K562 (cell line): Measurements from ENCODE around the gene AAGAB. TPM values are rescaled to one million over a fixed set of nuclear protein-coding genes. Genes with fewer than 3 reads are reported as not detected.

Experiments
- ATAC-seq: fragments of 200-7000 bp; cut with Tn5 transposase; 3 replicates; pipeline ENCODE4 v1.9.1; 2020; ENCODE audit warnings: moderate library complexity
- BruUV-seq: library from RNA; stranded (reverse); fragments of 400-500 nt; replicated peaks from 2 replicates; lab custom pipeline; 2021; lab: Mats Ljungman, UMichigan
- CTCF ChIA-PET: fragments of 300-600 bp; formaldehyde crosslinking; extraction: SDS; loops from one replicate; lab custom pipeline; 2021; ENCODE audit warnings: low intra/inter-chr PET ratio; lab: Yijun Ruan, JAX
- POLR2A ChIA-PET: fragments of 300-600, 350-650 bp; sonication (Branson Sonifier 250); formaldehyde crosslinking; extraction: SDS; loops from one replicate; lab custom pipeline; 2021; ENCODE audit warnings: antibody characterized with exemption, inconsistent platforms; lab: Yijun Ruan, JAX
- DNase-seq, 4 experiments: peaks; one replicate each; pipeline versions ENCODE4 v3.0.0 to v3.0.0-alpha.2; 2011 to 2018; ENCODE audit warnings: low spot score in 3 of 4, mixed read lengths in 3 of 4; ENCODE audit errors: extremely low read depth in 1 of 4
- FAIRE-seq: peaks from 2 replicates; lab custom pipeline; 2011; peaks lifted over from hg19 to GRCh38; lab: Jason Lieb, UNC
- H2AFZ ChIP-seq: 2 replicates; pipeline ENCODE4 v1.6.0; 2011; ENCODE audit warnings: low read depth, low read length, control low read depth, inconsistent platforms
- H3K27ac ChIP-seq: fragments of 200-600 bp; 3 replicates; pipeline ENCODE4 v1.8.0; 2011; ENCODE audit warnings: low read depth, mild to moderate bottlenecking, control low read depth, inconsistent platforms, low read length, moderate library complexity, mixed read lengths; ENCODE audit errors: extremely low read depth
- H3K27me3 ChIP-seq, 2 experiments: fragments of 300-600 bp in 1 of 2; 2 replicates in 1 of 2; 3 replicates in 1 of 2; pipeline versions ENCODE4 v1.6.0 to v1.8.0; 2011; ENCODE audit warnings: inconsistent platforms in 2 of 2, low read length in 2 of 2, mild to moderate bottlenecking in 1 of 2, mixed read lengths in 1 of 2, moderate library complexity in 1 of 2; ENCODE audit not compliant: control insufficient read depth in 2 of 2, insufficient read depth in 2 of 2
- H3K36me3 ChIP-seq: fragments of 300-600 bp; 3 replicates; pipeline ENCODE4 v1.8.0; 2011; ENCODE audit warnings: mild to moderate bottlenecking, low read length, inconsistent platforms; ENCODE audit not compliant: control insufficient read depth, insufficient read depth
- H3K4me1 ChIP-seq, 2 experiments: fragments of 200-600 bp in 1 of 2; replicated peaks in 1 of 2; 2 replicates in 1 of 2; 3 replicates in 1 of 2; pipeline versions ENCODE4 v1.5.1 to v1.8.0; 2011; ENCODE audit warnings: inconsistent platforms in 2 of 2, low read length in 2 of 2, mild to moderate bottlenecking in 1 of 2, mixed read lengths in 1 of 2, moderate library complexity in 1 of 2; ENCODE audit not compliant: control insufficient read depth in 2 of 2, insufficient read depth in 2 of 2
- H3K4me2 ChIP-seq: 2 replicates; pipeline ENCODE4 v1.6.1; 2011; ENCODE audit warnings: low read length, control low read depth, inconsistent platforms, mixed read lengths; ENCODE audit not compliant: insufficient read depth
- H3K4me3 ChIP-seq: fragments of 200-600 bp; sonication (generic), shearing (Covaris generic); 2 replicates; pipeline ENCODE4 v1.5.1; 2016; ENCODE audit warnings: control low read depth, inconsistent platforms
- H3K79me2 ChIP-seq: fragments of 200-600 bp; 3 replicates; pipeline ENCODE4 v1.8.0; 2011; ENCODE audit warnings: low read length, inconsistent platforms; ENCODE audit not compliant: control insufficient read depth, insufficient read depth
- H3K9ac ChIP-seq, 2 experiments: 2 replicates each; pipeline versions ENCODE4 v1.6.0 to v1.6.1; 2011; ENCODE audit warnings: low read depth in 2 of 2, low read length in 2 of 2, control low read depth in 1 of 2, inconsistent platforms in 1 of 2, mild to moderate bottlenecking in 1 of 2, mixed read lengths in 1 of 2; ENCODE audit not compliant: insufficient read depth in 1 of 2
- H3K9me1 ChIP-seq: one replicate; pipeline ENCODE4 v1.6.0; 2011; ENCODE audit warnings: inconsistent platforms, mild to moderate bottlenecking, low read length, moderate library complexity; ENCODE audit not compliant: control insufficient read depth, insufficient read depth
- H3K9me3 ChIP-seq: replicated peaks from 2 replicates; pipeline ENCODE4 v1.5.1; 2011; ENCODE audit warnings: low read depth, low read length, inconsistent platforms; ENCODE audit not compliant: control insufficient read depth, insufficient read depth
- H4K20me1 ChIP-seq: replicated peaks from 2 replicates; pipeline ENCODE4 v1.6.1; 2011; ENCODE audit warnings: low read length, inconsistent platforms, mixed read lengths; ENCODE audit not compliant: control insufficient read depth, insufficient read depth
- FOXP1 ChIP-seq: sonication (generic); formaldehyde crosslinking; IDR thresholded peaks from 2 replicates; pipeline ENCODE4 v1.8.0; 2022; ENCODE audit warnings: mild to moderate bottlenecking, missing genetic modification reagents
- ZKSCAN1 ChIP-seq: fragments of 150-350 bp; IDR thresholded peaks from 2 replicates; pipeline ENCODE4 v1.6.1; 2016; ENCODE audit warnings: low read depth, low read length
- WGBS: fragments of 100-300 bp; shearing (Covaris generic); methylation state at CpG from one replicate; pipeline ENCODE4 v1.1.6; 2016; ENCODE audit warnings: low coverage, mixed read lengths; ENCODE audit not compliant: insufficient coverage; ENCODE audit errors: missing lambda C conversion rate; 5-methylcytosine and 5-hydroxymethylcytosine counted together
- in situ Hi-C: fragments of 300-500 bp; cut with MboI; formaldehyde crosslinking; loops from 4 replicates; pipeline ENCODE4 v1.15.0; 2018; ENCODE audit warnings: inconsistent platforms, mixed read lengths
- intact Hi-C: fragments of 100-400 bp; cut with micrococcal nuclease; formaldehyde crosslinking; loops from 2 replicates; pipeline ENCODE4 v1.14.2; 2022
- polyA plus RNA-seq, 8 experiments: library from polyadenylated mRNA; depleted of rRNA in 4 of 8; stranded (reverse) in 5 of 8; unstranded in 3 of 8; fragments of >200 nt; fragmentation: Nextera tagmentation in 2 of 8; fragmentation: Illumina TruSeq in 1 of 8; extraction: Ambion mirVana in 2 of 8; extraction: Trizol in 1 of 8; gene quantifications; 2 replicates each; pipeline versions ENCODE4 v1.2.1 to v1.2.3, GENCODE V29; 2011 to 2014; ENCODE audit warnings: inconsistent platforms in 1 of 8, missing spikeins in 1 of 8
- total RNA-seq, 7 experiments: library from RNA; depleted of rRNA in 6 of 7; stranded (reverse); fragments of >200 nt in 6 of 7; fragmentation: Illumina TruSeq in 2 of 7; extraction: Trizol in 2 of 7; gene quantifications; 2 replicates each; pipeline versions ENCODE4 v1.2.1 to v1.2.3, GENCODE V29; 2011 to 2021; ENCODE audit warnings: low replicate concordance in 1 of 7
- TF ChIP-seq, protein P1 (sequence below): fragments of 450-650 bp; formaldehyde crosslinking; IDR thresholded peaks from 2 replicates; pipeline ENCODE4 v1.4.0; 2020; ENCODE audit warnings: mild to moderate bottlenecking, mixed read lengths

Gene AAGAB
- total and polyA plus RNA-seq, 9 of the 15 experiments (the other 6 are each of a cell fraction or from before 2014, with no cell fraction given), result 17.8 to 109 (median 58.3) TPM

DNA sequence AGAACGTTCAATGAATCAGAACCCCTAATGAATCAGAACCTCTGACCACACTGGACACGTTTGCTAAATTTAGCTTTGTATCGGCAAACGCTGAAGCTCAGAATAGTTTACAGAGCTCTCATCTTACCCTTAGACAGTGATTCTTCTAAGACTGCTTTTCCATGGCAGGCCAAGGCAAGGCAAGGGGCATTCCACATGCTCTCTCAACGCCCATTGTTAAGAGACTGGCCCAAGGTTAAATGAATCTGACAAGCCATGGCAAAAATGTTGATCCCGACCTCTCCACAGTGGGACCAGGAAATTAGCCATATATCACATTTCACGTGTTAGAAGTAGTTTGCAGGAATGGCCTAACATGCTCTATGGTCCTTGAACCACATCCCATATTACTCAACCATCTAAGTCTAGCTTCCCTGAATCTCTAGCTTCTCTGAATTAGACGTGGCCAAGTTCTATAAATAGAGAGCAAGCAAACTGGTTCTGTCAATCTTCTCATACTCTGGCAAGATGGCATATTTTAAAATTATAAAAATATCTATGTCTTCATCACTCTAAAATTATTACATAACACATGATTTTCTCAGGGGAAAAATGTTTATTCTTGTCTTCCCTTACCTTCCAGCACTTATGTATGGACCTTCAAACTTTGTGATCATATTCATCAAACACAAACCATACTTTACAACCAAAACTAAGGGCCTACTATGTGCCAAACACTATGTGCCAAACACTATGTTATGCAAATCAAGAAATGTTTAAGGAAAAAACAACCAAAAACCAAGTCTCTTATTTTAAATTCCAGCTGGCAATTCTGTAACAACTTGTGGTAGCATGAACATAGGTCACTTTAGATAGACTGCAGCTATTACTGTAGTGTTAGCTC is 54.3 kb downstream of the AAGAB start:
- no peak for DNase-seq
- CTCF ChIA-PET, result no interaction called here
- no peak for ATAC-seq
- H3K4me3 ChIP-seq, result no peak overlapping the region
- intact Hi-C loops, result no loop called here
- H3K36me3 ChIP-seq, result peaks cover 69% of the 10 kb centered on the region
- no peaks in the 10 kb centered on the region for H3K27me3 ChIP-seq
- no peak overlapping the region for H3K9ac ChIP-seq
- no peak for FAIRE-seq
- no peak overlapping the region for H2AFZ ChIP-seq
- H4K20me1 ChIP-seq, result no peaks in the 10 kb centered on the region
- 56% methylated on average over 8 of the region's 8 CpGs for whole genome bisulfite sequencing
- H3K4me1 ChIP-seq, result no peaks in the 10 kb centered on the region
- H3K27ac ChIP-seq, result no peak overlapping the region
- no peak for TF ChIP-seq FOXP1 (CRISPR knock-in tag)
- TF ChIP-seq, protein P1, sequence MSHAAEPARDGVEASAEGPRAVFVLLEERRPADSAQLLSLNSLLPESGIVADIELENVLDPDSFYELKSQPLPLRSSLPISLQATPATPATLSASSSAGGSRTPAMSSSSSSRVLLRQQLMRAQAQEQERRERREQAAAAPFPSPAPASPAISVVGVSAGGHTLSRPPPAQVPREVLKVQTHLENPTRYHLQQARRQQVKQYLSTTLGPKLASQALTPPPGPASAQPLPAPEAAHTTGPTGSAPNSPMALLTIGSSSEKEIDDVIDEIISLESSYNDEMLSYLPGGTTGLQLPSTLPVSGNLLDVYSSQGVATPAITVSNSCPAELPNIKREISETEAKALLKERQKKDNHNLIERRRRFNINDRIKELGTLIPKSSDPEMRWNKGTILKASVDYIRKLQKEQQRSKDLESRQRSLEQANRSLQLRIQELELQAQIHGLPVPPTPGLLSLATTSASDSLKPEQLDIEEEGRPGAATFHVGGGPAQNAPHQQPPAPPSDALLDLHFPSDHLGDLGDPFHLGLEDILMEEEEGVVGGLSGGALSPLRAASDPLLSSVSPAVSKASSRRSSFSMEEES (CRISPR knock-in tag), result no peak
- TF ChIP-seq ZKSCAN1, result peak; percentile 76
- TF ChIP-seq, all 486 proteins: peak for 1
- no peak overlapping the region for H3K4me2 ChIP-seq
- H3K79me2 ChIP-seq, result no peaks in the 10 kb centered on the region
- H3K9me1 ChIP-seq, result no peaks in the 10 kb centered on the region
- in situ Hi-C loops, result no loop called here
- H3K9me3 ChIP-seq, result no peaks in the 10 kb centered on the region
- no TSS peak for BruUV-seq
- POLR2A ChIA-PET, result interaction anchor here (0.6 to 1.7 kb wide), 3 partner anchors 8 to 23 kb away, joined by 3 to 5 read pairs (median 3); no protein-coding TSS in a partner anchor
